Activated CD4-positive, alpha-beta T cell treated with anti-CD3 and anti-CD28 coated beads for 48 hours (primary cell): ENCODE data around the gene PRKCE.

Experiments used
- DNase-seq: peaks from one replicate; pipeline ENCODE4 v3.0.0-alpha.2; 2020

Gene PRKCE

GRCh38 chr2:46032996-46033395 is 381.5 kb downstream of the PRKCE start:
- DNase-seq = peak; percentile 70

DNA sequence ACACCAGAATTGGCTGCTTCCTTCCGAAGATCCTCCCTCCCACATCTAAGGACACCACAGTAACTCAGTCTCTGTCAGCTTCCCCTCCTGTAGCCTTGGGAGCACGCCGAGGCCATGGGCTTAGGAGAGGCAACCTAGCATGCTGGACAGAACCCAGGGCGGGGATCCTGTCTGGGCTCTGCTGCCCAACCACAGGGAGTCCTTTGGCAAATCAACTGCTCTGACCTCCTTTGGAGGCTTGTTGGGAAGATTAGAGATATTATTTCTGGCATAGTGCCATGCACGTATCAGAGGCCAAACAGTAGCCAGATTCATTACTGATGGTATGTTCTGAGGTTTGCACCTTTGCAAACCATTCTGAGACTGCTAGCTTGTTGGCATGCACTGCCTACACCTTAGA is 383.1 kb downstream of the PRKCE start:
- no peak for DNase-seq

- no peak for DNase-seq
These were observed 385.5 kb downstream of the PRKCE start for GRCh38 chr2:46036929-46037328.

DNA sequence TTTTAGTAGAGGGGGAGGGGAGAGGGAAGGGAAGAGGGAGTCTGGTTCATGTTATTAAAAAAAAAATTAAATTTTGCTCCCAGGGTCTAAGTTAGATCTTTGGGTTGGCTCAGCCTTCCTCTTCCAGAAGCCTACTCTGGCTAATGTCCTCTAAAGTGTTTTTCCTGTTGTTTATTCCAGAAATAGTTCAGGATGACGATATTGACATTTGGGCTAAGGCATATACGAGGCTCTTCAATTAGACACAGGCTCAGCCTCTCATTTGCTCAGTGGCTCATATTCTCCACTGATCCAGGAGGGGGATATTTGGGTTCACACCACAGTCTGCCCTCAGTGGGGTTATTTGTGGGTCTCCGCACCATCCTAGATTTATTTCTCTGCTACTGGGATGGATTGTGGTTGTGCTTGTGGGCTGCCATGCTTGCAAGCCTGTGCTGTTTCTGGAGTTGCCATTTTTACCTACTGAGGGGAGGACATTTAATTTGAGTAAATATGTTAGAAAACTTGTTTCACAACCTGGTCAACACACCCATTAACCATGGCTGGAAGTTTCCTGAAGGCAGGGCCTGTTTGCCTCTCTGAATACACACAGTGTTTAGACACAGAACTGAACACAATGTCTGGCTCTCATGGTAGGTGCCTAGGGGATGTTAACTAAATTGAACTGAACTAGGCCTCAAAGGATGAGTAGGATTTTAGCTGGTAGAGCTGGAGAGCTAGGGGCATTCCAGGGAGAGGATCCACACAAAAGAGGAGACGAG is 388.2 kb downstream of the PRKCE start:
- no peak for DNase-seq

- DNase-seq = no peak
These were observed 389.2 kb downstream of the PRKCE start for GRCh38 chr2:46040563-46041155.

DNA sequence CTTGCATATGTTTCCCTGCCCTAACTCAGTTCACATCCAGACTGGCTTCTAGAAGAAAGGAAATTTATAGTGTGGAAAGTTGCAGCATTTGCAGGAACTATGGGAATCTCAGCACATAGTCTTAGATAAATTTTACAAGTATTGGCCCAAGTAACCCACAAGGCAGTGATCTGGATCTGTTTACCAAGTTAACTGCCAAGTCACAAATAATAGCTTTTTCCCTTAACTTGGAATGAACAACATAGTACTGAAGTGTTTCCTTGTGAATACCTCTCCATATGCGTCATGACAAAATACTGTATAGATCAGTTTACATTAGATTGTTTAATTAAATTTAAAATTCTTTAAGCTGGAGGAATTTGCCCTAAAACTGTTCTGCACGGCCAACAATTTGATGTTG is 390.0 kb downstream of the PRKCE start:
- DNase-seq = no peak

GRCh38 chr2:46042207-46042637 is 390.7 kb downstream of the PRKCE start:
- DNase-seq = no peak

DNA sequence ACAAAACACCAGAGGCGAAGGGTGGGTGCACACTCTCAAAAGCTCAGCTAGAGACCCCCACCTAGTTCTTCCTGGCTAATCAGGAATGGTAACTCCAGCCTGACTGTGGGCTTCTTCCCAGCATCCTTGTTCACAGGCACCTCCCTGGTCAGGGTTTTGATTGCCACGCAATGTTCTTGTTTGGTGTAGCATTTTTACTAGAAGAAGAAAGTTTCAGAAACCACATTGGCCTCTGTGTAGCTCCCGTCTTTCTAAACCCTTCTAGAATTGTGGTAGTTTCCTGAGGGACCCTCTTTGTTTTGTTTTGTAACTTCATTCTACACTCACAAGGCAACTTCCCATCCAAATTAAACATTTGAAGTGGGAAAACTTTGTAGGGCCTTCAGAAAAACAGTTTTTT is 391.2 kb downstream of the PRKCE start:
- no peak for DNase-seq

GRCh38 chr2:46045888-46046287 is 394.4 kb downstream of the PRKCE start:
- peak; percentile 15 for DNase-seq

- DNase-seq = no peak
These were observed 395.8 kb downstream of the PRKCE start for GRCh38 chr2:46047290-46047689.

DNA sequence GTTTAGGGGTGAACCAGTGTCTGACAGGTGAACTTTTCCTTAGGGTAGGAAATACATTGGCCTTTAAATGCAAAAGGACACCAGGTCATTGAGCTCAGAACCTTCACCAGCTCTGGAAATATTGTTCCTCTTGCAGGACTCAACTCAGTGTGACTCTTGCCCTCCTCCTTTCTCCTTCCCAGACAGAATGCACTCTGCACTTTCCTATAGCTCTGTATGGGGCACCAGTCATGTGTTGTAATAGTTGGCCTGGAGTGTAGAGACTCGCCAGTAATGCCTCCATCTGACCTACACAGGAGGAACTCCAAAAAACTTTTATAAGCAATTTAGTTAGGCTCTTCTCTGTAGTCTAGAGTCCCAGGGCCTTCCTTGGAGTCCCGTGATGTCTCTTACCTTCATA is 397.2 kb downstream of the PRKCE start:
- DNase-seq = no peak

DNA sequence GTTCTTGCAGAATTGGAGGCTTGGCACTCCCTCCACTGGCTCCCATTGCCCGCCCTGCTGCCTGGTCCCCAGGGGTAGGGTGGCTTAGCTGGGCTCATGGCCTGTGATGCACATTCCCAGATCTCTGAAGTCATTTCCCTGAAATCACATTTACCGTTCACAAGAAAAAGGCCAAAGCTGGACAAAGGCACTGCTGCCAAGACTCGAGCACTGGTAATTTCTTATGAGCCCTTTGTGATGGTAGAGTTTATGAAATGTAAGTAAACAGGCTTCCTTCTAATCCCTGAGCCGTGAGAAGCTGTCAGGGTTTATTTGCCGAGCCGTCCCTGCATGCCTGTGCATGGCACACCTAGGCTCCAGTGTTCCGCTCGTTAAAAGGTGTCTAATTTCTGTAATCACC is 398.6 kb downstream of the PRKCE start:
- no peak for DNase-seq

DNA sequence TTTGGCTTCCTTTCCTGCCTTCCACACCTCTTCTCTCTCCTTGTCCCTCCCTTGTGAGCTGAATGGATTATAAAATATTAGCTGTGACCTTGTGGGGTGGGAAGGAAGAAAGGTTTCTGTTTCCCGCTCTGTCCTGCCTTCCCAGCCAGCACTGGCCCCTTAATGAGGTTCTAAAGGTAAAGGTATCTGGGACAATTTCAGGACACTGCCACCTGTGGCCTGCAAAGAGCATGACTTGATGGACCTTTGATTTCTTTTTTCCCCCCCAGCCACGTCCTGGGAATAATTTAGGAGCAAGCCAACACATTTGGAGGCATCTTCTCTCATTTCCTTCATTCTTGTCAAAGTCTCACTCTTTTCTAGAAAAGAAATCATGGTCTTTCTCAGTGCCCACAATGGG is 399.0 kb downstream of the PRKCE start:
- no peak for DNase-seq

DNA sequence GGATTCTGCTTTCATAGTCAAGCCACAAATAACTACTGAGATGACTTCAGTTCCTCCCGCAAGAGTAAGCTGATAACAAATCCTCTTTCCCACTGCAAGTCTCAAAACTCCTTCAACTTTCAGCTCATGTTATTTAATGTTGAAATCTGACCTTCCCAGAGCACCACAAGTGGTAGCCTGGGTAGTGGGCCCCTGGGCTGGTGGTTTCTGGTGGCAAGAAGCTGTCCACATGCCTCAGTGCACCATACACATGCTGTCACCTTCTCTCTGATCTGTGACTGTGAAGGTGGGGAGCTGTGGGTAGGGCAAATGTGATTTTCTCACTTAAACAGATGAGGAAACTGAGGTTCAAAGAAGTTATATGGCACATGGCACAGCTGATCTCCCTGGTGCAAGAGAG is 399.6 kb downstream of the PRKCE start:
- DNase-seq = no peak

DNA sequence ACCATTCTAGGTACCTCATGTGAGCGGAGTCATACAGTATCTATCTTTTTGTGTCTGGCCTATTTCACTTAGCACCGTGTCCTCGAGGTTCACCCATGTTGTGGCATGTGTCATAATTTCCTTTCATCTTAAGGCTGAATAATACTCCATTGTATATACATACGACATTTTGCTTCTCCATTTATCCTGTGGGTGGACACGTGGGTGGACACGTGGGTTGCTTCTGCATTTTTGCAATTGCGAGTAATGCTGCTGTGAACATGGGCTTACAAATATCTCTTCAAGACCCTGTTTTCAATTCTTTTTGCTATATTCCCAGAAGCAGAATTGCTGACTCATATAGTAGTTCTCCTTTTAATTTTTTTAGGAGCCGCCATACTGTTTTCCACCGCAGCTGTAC is 402.1 kb downstream of the PRKCE start:
- no peak for DNase-seq

DNA sequence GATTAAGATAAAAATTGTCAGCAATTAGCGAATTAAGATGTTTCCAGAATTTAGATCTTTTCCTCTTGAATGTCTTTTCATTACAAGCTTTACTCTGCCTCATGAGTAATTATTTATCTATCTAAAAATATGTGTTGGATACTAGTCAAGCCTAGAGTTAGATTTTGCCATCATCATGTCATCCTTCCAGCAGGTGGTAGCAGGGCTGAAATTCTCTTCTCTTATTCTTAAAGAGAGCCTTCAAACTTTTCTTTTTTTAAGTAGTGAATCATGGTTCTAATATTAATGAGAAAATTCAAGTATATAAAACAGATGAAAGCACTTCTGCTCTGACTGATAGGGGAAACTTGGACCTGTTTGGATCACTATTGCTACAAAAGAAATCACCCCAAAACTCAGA is 405.1 kb downstream of the PRKCE start:
- no peak for DNase-seq

DNA sequence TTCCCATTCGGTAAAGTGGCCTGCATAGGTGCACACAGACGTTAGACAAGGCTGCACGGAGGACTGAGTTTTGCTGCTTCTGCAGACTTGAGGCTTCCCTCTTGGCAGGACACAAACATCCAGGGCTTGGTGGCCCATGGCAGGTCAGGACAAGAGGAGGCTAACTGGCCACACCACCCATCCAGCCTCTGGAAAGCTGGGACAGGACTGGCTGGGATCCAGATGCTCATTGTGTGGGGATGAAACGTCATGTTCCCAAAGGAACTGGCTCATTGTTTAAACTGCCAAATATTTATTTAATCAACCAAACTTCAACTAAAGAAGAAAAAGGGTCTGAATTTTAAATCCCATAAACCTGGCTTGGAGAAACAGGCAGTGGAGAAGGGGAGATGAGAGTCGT is 406.7 kb downstream of the PRKCE start:
- no peak for DNase-seq

- peak; percentile 83 for DNase-seq
These were observed 411.4 kb downstream of the PRKCE start for GRCh38 chr2:46062637-46063412.

GRCh38 chr2:46064396-46064795 is 412.9 kb downstream of the PRKCE start:
- no peak for DNase-seq

DNA sequence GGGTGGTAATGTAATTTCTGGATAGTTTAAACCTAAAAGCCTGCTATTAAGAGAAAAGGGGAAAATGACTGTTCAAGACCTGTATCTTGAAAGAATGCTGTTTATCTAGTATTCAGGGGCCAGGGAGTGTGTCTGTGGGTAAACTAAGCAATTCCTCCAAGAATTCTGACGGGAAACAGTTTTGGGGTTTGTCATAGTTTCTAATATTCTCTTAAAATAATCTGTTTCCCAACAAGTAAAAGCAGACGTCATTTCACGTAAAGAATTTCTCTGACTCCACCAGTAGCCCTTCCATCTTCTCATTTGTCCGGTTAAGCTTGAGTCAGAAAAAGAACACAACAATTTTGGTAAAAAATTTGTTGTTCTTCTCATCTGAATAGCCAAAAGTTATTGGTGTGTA is 413.7 kb downstream of the PRKCE start:
- no peak for DNase-seq

GRCh38 chr2:46066116-46066515 is 414.6 kb downstream of the PRKCE start:
- no peak for DNase-seq

- DNase-seq = no peak
These were observed 415.1 kb downstream of the PRKCE start for GRCh38 chr2:46066601-46067000.

DNA sequence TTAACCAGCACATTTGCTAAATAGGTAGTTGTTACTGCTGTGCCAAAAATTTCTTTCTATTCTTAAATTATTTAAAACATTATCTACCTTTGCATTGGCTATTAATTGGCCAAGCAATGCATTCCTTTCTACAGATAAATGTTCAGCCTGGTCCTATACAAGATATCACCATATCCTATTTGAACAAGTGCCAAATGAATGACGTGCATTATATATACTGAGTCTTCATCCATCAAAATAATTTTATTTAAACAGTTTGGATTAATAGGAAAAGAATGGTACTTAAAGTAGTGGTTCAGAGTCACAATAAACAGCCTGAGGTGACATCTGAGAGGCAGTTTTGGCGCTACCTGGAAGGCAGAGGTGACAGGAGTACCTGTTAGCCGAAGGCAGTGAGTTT is 415.6 kb downstream of the PRKCE start:
- DNase-seq = no peak
